Astrocyte (in vitro differentiated cells and primary cell): ENCODE results near the gene DXO.
"Not testable (repeated sequence)": the region's sequence is repeated elsewhere in the genome, so short reads cannot be mapped to it uniquely, and the experiment has no call there.

ENCODE experiments used
- EZH2 ChIP-seq: IDR thresholded peaks from 2 replicates; pipeline ENCODE4 v1.6.1; 2012; ENCODE audit warnings: mild to moderate bottlenecking, low read length, inconsistent platforms; ENCODE audit not compliant: insufficient read depth
- TF ChIP-seq, protein P1 (sequence below): IDR thresholded peaks from 2 replicates; pipeline ENCODE4 v1.5.1; 2011; ENCODE audit warnings: low read depth, mild to moderate bottlenecking, inconsistent platforms, low read length, moderate library complexity; ENCODE audit not compliant: insufficient read depth

DNA sequence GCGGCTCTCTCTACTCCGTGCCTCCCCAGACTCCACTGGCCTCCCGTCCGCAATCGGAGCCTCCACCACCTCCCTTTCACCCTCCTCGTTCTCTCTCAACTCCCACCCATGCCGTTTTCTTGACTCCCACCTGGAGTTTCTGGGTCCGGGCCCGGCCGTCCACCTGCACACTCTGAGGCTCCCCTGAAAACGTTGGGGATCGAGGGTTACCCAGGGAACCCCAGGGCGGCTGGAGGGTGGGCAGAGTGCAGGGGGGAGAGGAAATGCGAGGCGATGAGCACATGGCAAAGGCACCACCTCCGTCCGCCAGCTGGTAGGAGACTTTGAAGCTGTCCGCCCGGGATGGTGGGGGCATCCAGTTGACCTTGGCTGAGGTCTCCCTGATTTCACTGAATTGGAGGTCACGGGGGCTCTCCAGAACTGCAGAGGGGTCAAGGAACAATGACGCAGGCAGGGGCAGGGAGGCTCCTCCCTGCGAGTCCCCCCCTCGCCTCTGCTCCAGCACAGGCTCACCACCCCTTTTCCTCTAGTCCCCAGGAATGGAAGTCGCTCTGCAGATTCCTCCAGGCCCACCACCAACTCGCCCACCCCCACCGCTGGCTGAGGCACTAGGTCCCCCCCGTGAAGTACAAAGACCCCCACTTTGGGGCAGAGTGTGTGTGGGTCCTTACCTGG lies 39.1 kb upstream of the DXO start:
- TF ChIP-seq, protein P1, sequence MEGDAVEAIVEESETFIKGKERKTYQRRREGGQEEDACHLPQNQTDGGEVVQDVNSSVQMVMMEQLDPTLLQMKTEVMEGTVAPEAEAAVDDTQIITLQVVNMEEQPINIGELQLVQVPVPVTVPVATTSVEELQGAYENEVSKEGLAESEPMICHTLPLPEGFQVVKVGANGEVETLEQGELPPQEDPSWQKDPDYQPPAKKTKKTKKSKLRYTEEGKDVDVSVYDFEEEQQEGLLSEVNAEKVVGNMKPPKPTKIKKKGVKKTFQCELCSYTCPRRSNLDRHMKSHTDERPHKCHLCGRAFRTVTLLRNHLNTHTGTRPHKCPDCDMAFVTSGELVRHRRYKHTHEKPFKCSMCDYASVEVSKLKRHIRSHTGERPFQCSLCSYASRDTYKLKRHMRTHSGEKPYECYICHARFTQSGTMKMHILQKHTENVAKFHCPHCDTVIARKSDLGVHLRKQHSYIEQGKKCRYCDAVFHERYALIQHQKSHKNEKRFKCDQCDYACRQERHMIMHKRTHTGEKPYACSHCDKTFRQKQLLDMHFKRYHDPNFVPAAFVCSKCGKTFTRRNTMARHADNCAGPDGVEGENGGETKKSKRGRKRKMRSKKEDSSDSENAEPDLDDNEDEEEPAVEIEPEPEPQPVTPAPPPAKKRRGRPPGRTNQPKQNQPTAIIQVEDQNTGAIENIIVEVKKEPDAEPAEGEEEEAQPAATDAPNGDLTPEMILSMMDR, result not testable (repeated sequence)
- TF ChIP-seq EZH2, result not testable (repeated sequence)
